Measurements from ENCODE around the gene PRAMEF11. TPM values are rescaled to one million over a fixed set of nuclear protein-coding genes. Genes with fewer than 3 reads are reported as not detected.
"Not testable (repeated sequence)": the region's sequence is repeated elsewhere in the genome, so short reads cannot be mapped to it uniquely, and the experiment has no call there.

PRAMEF11 gene
- not detected for polyA plus RNA-seq (ENCODE audit: insufficient read length in 3 of 3)
- long read RNA-seq, donor 1 = 0 reads
- long read RNA-seq, donor 2 = 0 reads
- long read RNA-seq, donor 3 = 0 reads
- long read RNA-seq, donor 4 = 0 reads
- long read RNA-seq, donor 5 = 0 reads
- long read RNA-seq, donor 6 = 0 reads
- long read RNA-seq, donor 7 = 0 reads
- long read RNA-seq, donor 8 = 0 reads
- long read RNA-seq, donor 9 = 0 reads
- long read RNA-seq, donor 10 = 0 reads
- long read RNA-seq, donor 11 = 0 reads
- long read RNA-seq, donor 12 = 0 reads
- long read RNA-seq, donor 13 = 0 reads
- long read RNA-seq, donor 14 = 0 reads
- long read RNA-seq, donor 15 = 0 reads
- long read RNA-seq, donor 16 = 0 reads

- DNase-seq (ENCODE audit: extremely low read depth in 1 of 11, low read depth in 9 of 11, low spot score in 4 of 11) = not testable (repeated sequence)
Observed at GRCh38 chr1:12831310-12831709, at the start of gene PRAMEF11. Gene PRAMEF11 (minus strand): TSS chr1:12831410. CDS start chr1:12828789, 2,621 bp downstream.

- DNase-seq (ENCODE audit: extremely low read depth in 1 of 11, low read depth in 9 of 11, low spot score in 4 of 11) = not testable (repeated sequence)
Observed at GRCh38 chr1:12878453-12878852, 47.2 kb upstream of the PRAMEF11 start.

DNA sequence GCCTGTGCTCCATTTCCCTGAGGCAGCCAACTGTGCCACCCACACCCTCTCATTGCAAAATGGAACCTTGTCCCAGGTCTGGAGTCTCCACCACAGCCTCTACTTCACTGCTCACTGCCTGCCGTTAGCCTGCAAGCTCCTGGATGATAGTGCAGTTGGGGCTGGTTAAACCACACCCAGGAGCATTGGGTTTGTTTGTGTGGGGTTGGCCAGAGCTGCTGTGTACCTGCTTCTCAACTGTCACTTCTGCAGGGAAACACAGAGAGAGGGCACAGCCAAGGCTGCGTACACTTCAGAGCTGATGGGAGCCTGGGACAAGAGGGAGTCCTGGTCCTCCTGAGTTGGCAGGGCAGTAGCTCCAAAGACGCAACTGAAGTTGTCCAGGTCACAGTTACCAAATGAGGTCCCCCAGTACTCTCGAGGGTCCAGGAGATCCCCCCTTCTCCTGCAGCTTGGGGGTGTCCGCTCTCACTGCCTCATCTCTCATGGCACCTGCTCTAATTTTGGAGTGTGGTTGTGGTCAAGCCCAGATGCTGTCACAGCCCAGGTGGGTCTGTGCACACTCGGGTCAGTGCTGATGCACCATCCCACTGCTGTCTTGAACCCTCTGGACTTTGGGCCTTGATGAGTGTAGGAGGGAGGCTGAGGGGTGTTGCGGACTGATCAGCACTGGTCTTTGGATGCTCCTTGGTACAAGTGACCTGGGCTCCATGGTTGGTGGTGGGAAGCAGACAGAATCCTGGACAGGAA lies 32.1 kb upstream of the PRAMEF11 start:
- not testable (repeated sequence) for DNase-seq (ENCODE audit: extremely low read depth in 1 of 11, low read depth in 9 of 11, low spot score in 4 of 11)

DNA sequence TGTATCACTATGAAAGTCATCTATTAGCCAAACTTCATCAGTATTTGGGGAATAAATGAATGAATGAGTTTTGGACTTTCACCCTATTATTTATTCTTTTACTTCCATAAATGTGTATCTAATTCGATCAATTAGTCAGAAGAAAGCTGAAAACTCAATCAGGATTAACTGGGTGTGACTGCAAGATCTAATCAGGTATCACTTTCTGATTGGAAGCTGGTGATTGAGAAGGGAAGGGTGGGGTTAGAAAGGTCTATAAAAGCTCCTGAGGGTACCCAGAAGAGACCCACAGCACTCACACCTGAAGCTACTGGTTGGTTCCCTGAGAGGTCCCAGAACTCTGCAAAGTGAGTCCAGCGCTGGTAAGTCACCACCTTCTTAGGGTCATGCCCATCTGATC lies 25.6 kb upstream of the PRAMEF11 start, which contains the start of gene PRAMEF2:
TSS of gene PRAMEF2 (plus strand) at position 301 of the 400 bp plus-strand sequence. CDS start 1,924 bp downstream, outside the sequence.
- not testable (repeated sequence) for DNase-seq (ENCODE audit: extremely low read depth in 1 of 11, low read depth in 9 of 11, low spot score in 4 of 11)

DNA sequence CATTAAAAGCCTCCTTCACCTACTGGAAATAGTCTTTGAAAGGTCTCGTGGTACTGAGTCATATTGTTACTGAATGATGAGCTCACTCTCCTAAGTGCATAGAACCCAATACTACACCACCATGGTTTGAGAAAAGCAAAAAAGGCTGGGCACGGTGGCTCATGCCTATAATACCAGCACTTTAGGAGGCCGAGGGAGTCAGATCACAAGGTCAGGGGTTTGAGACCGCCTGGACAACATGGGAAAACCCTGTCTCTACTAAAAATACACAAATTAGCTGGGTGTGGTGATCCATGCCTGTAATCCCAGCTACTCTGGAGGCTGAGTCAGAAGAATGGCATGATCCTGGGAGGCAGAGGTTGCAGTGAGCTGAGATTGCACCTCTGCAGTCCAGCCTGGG lies 20.6 kb upstream of the PRAMEF11 start:
- DNase-seq (ENCODE audit: extremely low read depth in 1 of 11, low read depth in 9 of 11, low spot score in 4 of 11) = no peak

DNA sequence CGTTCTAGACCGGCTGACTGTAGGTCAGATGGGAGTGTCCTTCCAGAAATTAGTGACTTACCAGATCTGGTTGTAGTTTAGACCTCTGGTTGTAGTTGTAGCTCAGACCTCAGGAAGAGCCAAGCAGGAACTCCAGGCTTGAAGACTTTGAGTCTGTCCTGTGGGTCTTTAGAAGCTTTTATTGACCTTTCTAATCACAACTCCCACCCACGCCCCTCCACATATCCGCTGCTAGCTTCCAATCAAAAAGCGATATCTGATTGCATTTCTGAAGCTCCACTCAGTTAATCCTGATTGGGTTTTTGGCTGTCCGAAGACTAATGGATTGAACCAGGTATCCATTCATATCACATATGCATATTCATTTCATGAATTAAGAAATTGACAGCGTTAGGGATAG lies 17.4 kb upstream of the PRAMEF11 start, which contains the start of gene HNRNPCL1:
TSS of gene HNRNPCL1 (minus strand) at position 101 of the 400 bp plus-strand sequence. CDS start 431 bp downstream, outside the sequence.
- not testable (repeated sequence) for DNase-seq (ENCODE audit: extremely low read depth in 1 of 11, low read depth in 9 of 11, low spot score in 4 of 11)

GRCh38 chr1:12833251-12833650 lies 2.0 kb upstream of the PRAMEF11 start:
- not testable (repeated sequence) for DNase-seq (ENCODE audit: extremely low read depth in 1 of 11, low read depth in 9 of 11, low spot score in 4 of 11)

- DNase-seq (ENCODE audit: extremely low read depth in 1 of 11, low read depth in 9 of 11, low spot score in 4 of 11) = not testable (repeated sequence)
Observed at GRCh38 chr1:12819061-12819460, 12.1 kb downstream of the PRAMEF11 start.

- no peak for DNase-seq (ENCODE audit: extremely low read depth in 1 of 11, low read depth in 9 of 11, low spot score in 4 of 11)
Observed at GRCh38 chr1:12811409-12811784, 19.8 kb downstream of the PRAMEF11 start.

- DNase-seq (ENCODE audit: extremely low read depth in 1 of 11, low read depth in 9 of 11, low spot score in 4 of 11) = no peak
Observed at GRCh38 chr1:12810691-12811408, 20.4 kb downstream of the PRAMEF11 start.

- no peak for DNase-seq (ENCODE audit: extremely low read depth in 1 of 11, low read depth in 9 of 11, low spot score in 4 of 11)
Observed at GRCh38 chr1:12809933-12810332, 21.3 kb downstream of the PRAMEF11 start.

- DNase-seq (ENCODE audit: extremely low read depth in 1 of 11, low read depth in 9 of 11, low spot score in 4 of 11) = no peak
Observed at GRCh38 chr1:12799730-12800129, 31.5 kb downstream of the PRAMEF11 start.

GRCh38 chr1:12798911-12799310 lies 32.3 kb downstream of the PRAMEF11 start:
- no peak for DNase-seq (ENCODE audit: extremely low read depth in 1 of 11, low read depth in 9 of 11, low spot score in 4 of 11)

DNA sequence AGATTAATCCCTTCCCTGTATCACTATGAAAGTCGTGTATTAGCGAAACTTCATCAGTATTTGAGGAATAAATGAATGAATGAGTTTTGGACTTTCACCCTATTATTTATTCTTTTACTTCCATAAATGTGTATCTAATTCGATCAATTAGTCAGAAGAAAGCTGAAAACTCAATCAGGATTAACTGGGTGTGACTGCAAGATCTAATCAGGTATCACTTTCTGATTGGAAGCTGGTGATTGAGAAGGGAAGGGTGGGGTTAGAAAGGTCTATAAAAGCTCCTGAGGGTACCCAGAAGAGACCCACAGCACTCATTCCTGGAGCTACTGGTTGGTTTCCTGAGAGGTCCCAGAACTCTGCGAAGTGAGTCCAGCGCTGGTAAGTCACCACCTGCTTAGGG lies 40.1 kb downstream of the PRAMEF11 start, which contains the start of gene PRAMEF1:
TSS of gene PRAMEF1 (plus strand) at position 301 of the 400 bp plus-strand sequence. CDS start 1,831 bp downstream, outside the sequence.
- not testable (repeated sequence) for DNase-seq (ENCODE audit: extremely low read depth in 1 of 11, low read depth in 9 of 11, low spot score in 4 of 11)

- DNase-seq (ENCODE audit: extremely low read depth in 1 of 11, low read depth in 9 of 11, low spot score in 4 of 11) = not testable (repeated sequence)
Observed at GRCh38 chr1:12784729-12785128, 46.5 kb downstream of the PRAMEF11 start.

DNA sequence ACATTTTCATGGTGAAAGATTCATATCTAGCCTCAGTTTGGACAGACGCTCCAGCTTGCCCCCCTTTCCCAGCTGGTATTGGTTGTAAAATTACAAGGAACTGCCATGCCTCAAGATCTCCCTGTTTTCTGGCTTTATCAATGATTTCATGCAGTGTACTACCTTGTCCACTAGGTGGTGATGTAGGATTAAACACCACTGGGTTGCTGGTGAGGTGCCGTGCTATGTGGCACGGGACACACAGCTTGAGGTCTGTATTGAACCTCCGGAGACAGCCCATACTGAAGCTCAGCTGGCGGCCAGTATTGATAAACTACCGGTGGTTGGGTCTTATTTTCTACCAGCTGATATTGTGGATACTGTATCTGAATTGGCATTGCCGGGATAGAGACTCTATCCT lies 47.4 kb downstream of the PRAMEF11 start:
- not testable (repeated sequence) for DNase-seq (ENCODE audit: extremely low read depth in 1 of 11, low read depth in 9 of 11, low spot score in 4 of 11)

- DNase-seq (ENCODE audit: extremely low read depth in 1 of 11, low read depth in 9 of 11, low spot score in 4 of 11) = not testable (repeated sequence)
Observed at GRCh38 chr1:12781488-12781887, 49.7 kb downstream of the PRAMEF11 start.

- no peak for DNase-seq (ENCODE audit: extremely low read depth in 1 of 11, low read depth in 9 of 11, low spot score in 4 of 11)
Observed at GRCh38 chr1:12778907-12779306, 52.3 kb downstream of the PRAMEF11 start.

DNA sequence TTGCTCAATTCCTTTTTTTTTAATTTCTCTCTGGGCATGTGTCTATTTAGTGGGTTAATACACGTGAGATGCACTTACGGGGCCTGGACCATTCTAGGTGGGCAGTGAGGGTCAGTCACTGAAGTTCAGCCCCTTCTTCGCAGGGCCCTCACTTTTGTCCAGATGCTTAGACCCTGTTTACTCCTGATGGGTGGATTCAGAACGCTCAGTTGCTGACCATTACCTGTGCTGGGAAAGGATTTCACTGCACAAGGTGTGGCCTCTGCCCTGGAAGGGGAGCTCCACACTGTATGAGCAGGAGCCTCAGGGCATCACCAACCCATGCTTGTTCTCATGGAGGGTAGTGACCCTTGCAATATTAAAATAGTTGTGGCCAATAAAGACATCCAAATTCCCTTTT lies 53.1 kb downstream of the PRAMEF11 start:
- DNase-seq (ENCODE audit: extremely low read depth in 1 of 11, low read depth in 9 of 11, low spot score in 4 of 11) = no peak
